Neural cell (in vitro differentiated cells): ENCODE data around the gene SUPT3H. TPM values are rescaled to one million over a fixed set of nuclear protein-coding genes. Genes with fewer than 3 reads are reported as not detected.

ENCODE experiments used
- H2AFZ ChIP-seq: fragments of 200-600, 300-800 bp; sonication (generic), shearing (Covaris generic); 2 replicates; pipeline ENCODE4 v1.6.0; 2014; ENCODE audit warnings: low read depth, mild to moderate bottlenecking, antibody characterized with exemption, low read length, moderate library complexity
- H3F3A ChIP-seq: fragments of 200-600 bp; shearing (Covaris generic); 2 replicates; pipeline ENCODE4 v1.6.1; 2016; ENCODE audit warnings: mild to moderate bottlenecking, moderate library complexity, mixed read lengths, antibody characterized with exemption, low read length; ENCODE audit not compliant: insufficient read depth, poor library complexity, severe bottlenecking
- H3K27ac ChIP-seq: fragments of 200-600, 300-800 bp; sonication (generic), shearing (Covaris generic); 2 replicates; pipeline ENCODE4 v1.5.1; 2014; ENCODE audit warnings: mild to moderate bottlenecking, low read length, moderate library complexity
- H3K27me3 ChIP-seq: fragments of 300-800, 200-600 bp; sonication (generic), shearing (Covaris generic); 2 replicates; pipeline ENCODE4 v1.6.0; 2014; ENCODE audit warnings: mild to moderate bottlenecking, low read depth, low read length, moderate library complexity; ENCODE audit not compliant: insufficient read depth
- H3K36me3 ChIP-seq: fragments of 300-800, 200-600 bp; sonication (generic), shearing (Covaris generic); 2 replicates; pipeline ENCODE4 v1.5.1; 2014; ENCODE audit warnings: mild to moderate bottlenecking, antibody characterized with exemption, low read length, moderate library complexity; ENCODE audit not compliant: insufficient read depth
- H3K4me2 ChIP-seq: fragments of 300-800, 200-600 bp; sonication (generic), shearing (Covaris generic); 2 replicates; pipeline ENCODE4 v1.6.0; 2014; ENCODE audit warnings: mild to moderate bottlenecking, low read length
- H3K4me3 ChIP-seq: fragments of 300-800, 200-600 bp; sonication (generic), shearing (Covaris generic); 2 replicates; pipeline ENCODE4 v1.5.1; 2014; ENCODE audit warnings: mild to moderate bottlenecking, low read length, moderate library complexity
- H3K79me2 ChIP-seq: fragments of 200-600 bp; shearing (Covaris generic); replicated peaks from 2 replicates; pipeline ENCODE4 v1.6.0; 2014; ENCODE audit warnings: mild to moderate bottlenecking, low read length, moderate library complexity; ENCODE audit not compliant: insufficient read depth
- H3K9ac ChIP-seq: fragments of 300-800, 200-600 bp; sonication (generic), shearing (Covaris generic); 2 replicates; pipeline ENCODE4 v1.6.1; 2016; ENCODE audit warnings: mild to moderate bottlenecking, low read length, mixed read lengths
- H3K9me2 ChIP-seq: fragments of 200-600 bp; shearing (Covaris generic); 2 replicates; pipeline ENCODE4 v1.6.1; 2016; ENCODE audit warnings: mild to moderate bottlenecking, low read length, mixed read lengths; ENCODE audit not compliant: insufficient read depth
- H3K9me3 ChIP-seq: fragments of 200-600, 300-800 bp; sonication (generic), shearing (Covaris generic); 2 replicates; pipeline ENCODE4 v1.6.1; 2016; ENCODE audit warnings: mild to moderate bottlenecking, mixed run types, low read length, moderate library complexity, mixed read lengths
- H4K20me1 ChIP-seq: fragments of 200-600 bp; shearing (Covaris generic); 2 replicates; pipeline ENCODE4 v1.6.1; 2016; ENCODE audit warnings: mild to moderate bottlenecking, mixed run types; ENCODE audit not compliant: insufficient read depth
- CTCF ChIP-seq: fragments of 450-650 bp; IDR thresholded peaks from 2 replicates; pipeline ENCODE4 v1.5.1; 2014; ENCODE audit warnings: antibody characterized with exemption, mild to moderate bottlenecking, moderate library complexity; ENCODE audit not compliant: poor library complexity, severe bottlenecking
- EP300 ChIP-seq: fragments of 450-650 bp; conservative IDR thresholded peaks from 2 replicates; pipeline ENCODE4 v1.6.1; 2014; ENCODE audit warnings: antibody characterized with exemption, mild to moderate bottlenecking, moderate library complexity; ENCODE audit not compliant: poor library complexity, severe bottlenecking
- EZH2 ChIP-seq: fragments of 200-600, 300-800 bp; shearing (Covaris generic), sonication (generic); IDR thresholded peaks from 2 replicates; pipeline ENCODE4 v1.6.1; 2014; ENCODE audit warnings: antibody characterized with exemption, low read length, borderline replicate concordance, mild to moderate bottlenecking; ENCODE audit not compliant: insufficient read depth, poor library complexity, severe bottlenecking
- MXI1 ChIP-seq: fragments of 450-650 bp; conservative IDR thresholded peaks from 2 replicates; pipeline ENCODE4 v1.6.1; 2014; ENCODE audit warnings: antibody characterized with exemption, mild to moderate bottlenecking; ENCODE audit not compliant: poor library complexity, severe bottlenecking
- POLR2AphosphoS5 ChIP-seq: IDR thresholded peaks from 2 replicates; pipeline ENCODE4 v1.6.1; 2012
- RAD21 ChIP-seq: fragments of 450-650 bp; conservative IDR thresholded peaks from 2 replicates; pipeline ENCODE4 v1.6.1; 2014; ENCODE audit warnings: antibody characterized with exemption, mild to moderate bottlenecking, moderate library complexity
- SMC3 ChIP-seq: fragments of 450-650 bp; conservative IDR thresholded peaks from 2 replicates; pipeline ENCODE4 v1.6.1; 2014; ENCODE audit warnings: antibody characterized with exemption, mild to moderate bottlenecking, moderate library complexity; ENCODE audit not compliant: poor library complexity
- TAF1 ChIP-seq: IDR thresholded peaks from 2 replicates; pipeline ENCODE4 v1.6.1; 2012; ENCODE audit warnings: low read depth
- polyA plus RNA-seq: library from polyadenylated mRNA; depleted of rRNA; stranded (reverse); fragments of >200 nt; gene quantifications from 2 replicates; pipeline ENCODE4 v1.2.3, GENCODE V29; 2014
- TF ChIP-seq, protein P1 (sequence below): IDR thresholded peaks from 2 replicates; pipeline ENCODE4 v1.6.1; 2012; ENCODE audit warnings: borderline replicate concordance

SUPT3H gene
- polyA plus RNA-seq, 1 donor from 2014 or later, result 6.8 TPM

GRCh38 chr6:45192556-45192955 is 185.2 kb downstream of the SUPT3H start:
- no peaks in the 10 kb centered on the region for H3K36me3 ChIP-seq
- no peaks in the 10 kb centered on the region for H3K79me2 ChIP-seq
- no peak for TF ChIP-seq MXI1
- no peak for TF ChIP-seq SMC3
- TF ChIP-seq CTCF, result no peak
- no peak for TF ChIP-seq RAD21
- no peak for TF ChIP-seq EP300
- TF ChIP-seq EZH2, result no peak
- TF ChIP-seq TAF1, result no peak
- no peak for TF ChIP-seq POLR2AphosphoS5
- TF ChIP-seq, protein P1, sequence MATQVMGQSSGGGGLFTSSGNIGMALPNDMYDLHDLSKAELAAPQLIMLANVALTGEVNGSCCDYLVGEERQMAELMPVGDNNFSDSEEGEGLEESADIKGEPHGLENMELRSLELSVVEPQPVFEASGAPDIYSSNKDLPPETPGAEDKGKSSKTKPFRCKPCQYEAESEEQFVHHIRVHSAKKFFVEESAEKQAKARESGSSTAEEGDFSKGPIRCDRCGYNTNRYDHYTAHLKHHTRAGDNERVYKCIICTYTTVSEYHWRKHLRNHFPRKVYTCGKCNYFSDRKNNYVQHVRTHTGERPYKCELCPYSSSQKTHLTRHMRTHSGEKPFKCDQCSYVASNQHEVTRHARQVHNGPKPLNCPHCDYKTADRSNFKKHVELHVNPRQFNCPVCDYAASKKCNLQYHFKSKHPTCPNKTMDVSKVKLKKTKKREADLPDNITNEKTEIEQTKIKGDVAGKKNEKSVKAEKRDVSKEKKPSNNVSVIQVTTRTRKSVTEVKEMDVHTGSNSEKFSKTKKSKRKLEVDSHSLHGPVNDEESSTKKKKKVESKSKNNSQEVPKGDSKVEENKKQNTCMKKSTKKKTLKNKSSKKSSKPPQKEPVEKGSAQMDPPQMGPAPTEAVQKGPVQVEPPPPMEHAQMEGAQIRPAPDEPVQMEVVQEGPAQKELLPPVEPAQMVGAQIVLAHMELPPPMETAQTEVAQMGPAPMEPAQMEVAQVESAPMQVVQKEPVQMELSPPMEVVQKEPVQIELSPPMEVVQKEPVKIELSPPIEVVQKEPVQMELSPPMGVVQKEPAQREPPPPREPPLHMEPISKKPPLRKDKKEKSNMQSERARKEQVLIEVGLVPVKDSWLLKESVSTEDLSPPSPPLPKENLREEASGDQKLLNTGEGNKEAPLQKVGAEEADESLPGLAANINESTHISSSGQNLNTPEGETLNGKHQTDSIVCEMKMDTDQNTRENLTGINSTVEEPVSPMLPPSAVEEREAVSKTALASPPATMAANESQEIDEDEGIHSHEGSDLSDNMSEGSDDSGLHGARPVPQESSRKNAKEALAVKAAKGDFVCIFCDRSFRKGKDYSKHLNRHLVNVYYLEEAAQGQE, result no peak
- H3K4me3 ChIP-seq, result no peak overlapping the region
- no peak overlapping the region for H2AFZ ChIP-seq
- no peak overlapping the region for H3K9ac ChIP-seq
- no peak overlapping the region for H3K27ac ChIP-seq
- no peaks in the 10 kb centered on the region for H4K20me1 ChIP-seq
- no peak overlapping the region for H3K4me2 ChIP-seq
- H3K9me2 ChIP-seq, result no peaks in the 10 kb centered on the region
- H3K9me3 ChIP-seq, result no peaks in the 10 kb centered on the region
- H3K27me3 ChIP-seq, result no peaks in the 10 kb centered on the region
- H3F3A ChIP-seq, result no peaks in the 10 kb centered on the region

DNA sequence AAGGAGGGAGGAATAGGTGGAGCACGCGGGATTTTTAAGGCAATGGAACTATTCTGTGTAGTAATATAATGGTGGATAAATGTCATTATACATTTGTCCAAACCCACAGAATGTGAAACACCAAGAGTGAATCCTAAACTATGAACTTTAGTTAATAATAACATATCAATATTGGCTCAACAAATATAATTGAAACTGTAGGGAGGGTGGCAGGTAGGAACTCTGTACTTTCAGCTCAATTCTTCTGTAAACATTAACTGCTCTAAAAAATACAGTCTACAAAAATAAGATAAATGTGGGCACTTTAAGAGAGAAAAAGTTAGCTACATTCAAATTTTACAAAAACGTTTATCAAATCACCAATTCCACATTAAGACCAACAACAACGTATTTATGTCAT is 186.3 kb downstream of the SUPT3H start:
- TF ChIP-seq SMC3 (no peak), POLR2AphosphoS5 (no peak), CTCF (no peak), RAD21 (no peak), EZH2 (no peak), EP300 (no peak), MXI1 (no peak), TAF1 (no peak)
- TF ChIP-seq, protein P1, result no peak
- H3K9ac ChIP-seq, result no peak overlapping the region
- H3K9me3 ChIP-seq, result no peaks in the 10 kb centered on the region
- H3K79me2 ChIP-seq, result no peaks in the 10 kb centered on the region
- no peak overlapping the region for H3K27ac ChIP-seq
- H3K4me2 ChIP-seq, result no peak overlapping the region
- H4K20me1 ChIP-seq, result no peaks in the 10 kb centered on the region
- no peaks in the 10 kb centered on the region for H3K36me3 ChIP-seq
- no peak overlapping the region for H2AFZ ChIP-seq
- no peaks in the 10 kb centered on the region for H3K9me2 ChIP-seq
- no peaks in the 10 kb centered on the region for H3F3A ChIP-seq
- H3K27me3 ChIP-seq, result no peaks in the 10 kb centered on the region
- no peak overlapping the region for H3K4me3 ChIP-seq
